ENCODE measurements around the gene NAV2.
"Not testable (repeated sequence)": the region's sequence is repeated elsewhere in the genome, so short reads cannot be mapped to it uniquely, and the experiment has no call there.

The NAV2 gene

GRCh38 chr11:19992998-19993397 is 280.4 kb downstream of the NAV2 start:
- DNase-seq (ENCODE audit: low spot score), result no peak
- FAIRE-seq, result no peak

DNA sequence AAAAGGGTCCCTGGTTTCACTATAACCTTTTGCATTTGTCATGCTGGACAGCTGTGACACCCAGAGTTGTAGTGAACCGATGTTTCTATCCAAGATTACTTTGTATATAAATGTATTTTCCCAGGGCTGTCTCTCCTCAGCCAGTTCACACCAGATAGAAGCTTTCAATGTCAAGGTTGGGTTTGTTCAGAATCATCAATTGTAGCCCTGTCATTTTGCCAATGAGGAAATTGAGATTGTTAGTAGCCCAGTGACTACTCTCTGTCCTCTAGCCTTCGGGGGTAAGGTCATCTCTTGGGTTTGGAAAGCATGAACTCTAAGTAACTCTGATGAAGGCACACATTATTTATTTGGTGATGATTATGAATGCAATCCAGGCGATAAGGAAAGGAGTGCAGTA is 282.0 kb downstream of the NAV2 start:
- FAIRE-seq (no peak), DNase-seq (ENCODE audit: low spot score) (no peak)

- DNase-seq (ENCODE audit: low spot score) (peak; percentile 9), FAIRE-seq (no peak)
These were observed 282.5 kb downstream of the NAV2 start for GRCh38 chr11:19995145-19995544.

GRCh38 chr11:19996571-19996970 is 283.9 kb downstream of the NAV2 start:
- FAIRE-seq (no peak), DNase-seq (ENCODE audit: low spot score) (no peak)

DNA sequence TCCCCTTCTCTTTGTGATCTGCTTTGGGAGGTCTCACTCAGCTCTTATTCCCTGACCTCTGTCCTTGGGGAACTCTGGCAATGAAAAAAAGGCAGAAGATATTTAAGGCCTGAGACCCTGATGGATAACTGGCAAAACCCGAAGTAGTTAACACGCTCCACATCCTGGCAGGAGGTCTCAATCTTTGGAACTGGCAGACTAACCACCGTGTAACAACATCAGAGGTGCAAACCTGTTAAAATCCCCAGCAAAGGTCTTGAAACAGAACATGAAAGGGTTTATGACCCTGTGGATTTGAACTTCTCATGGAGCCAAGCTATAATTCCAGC is 287.3 kb downstream of the NAV2 start:
- DNase-seq (ENCODE audit: low spot score) (no peak), FAIRE-seq (no peak)

DNA sequence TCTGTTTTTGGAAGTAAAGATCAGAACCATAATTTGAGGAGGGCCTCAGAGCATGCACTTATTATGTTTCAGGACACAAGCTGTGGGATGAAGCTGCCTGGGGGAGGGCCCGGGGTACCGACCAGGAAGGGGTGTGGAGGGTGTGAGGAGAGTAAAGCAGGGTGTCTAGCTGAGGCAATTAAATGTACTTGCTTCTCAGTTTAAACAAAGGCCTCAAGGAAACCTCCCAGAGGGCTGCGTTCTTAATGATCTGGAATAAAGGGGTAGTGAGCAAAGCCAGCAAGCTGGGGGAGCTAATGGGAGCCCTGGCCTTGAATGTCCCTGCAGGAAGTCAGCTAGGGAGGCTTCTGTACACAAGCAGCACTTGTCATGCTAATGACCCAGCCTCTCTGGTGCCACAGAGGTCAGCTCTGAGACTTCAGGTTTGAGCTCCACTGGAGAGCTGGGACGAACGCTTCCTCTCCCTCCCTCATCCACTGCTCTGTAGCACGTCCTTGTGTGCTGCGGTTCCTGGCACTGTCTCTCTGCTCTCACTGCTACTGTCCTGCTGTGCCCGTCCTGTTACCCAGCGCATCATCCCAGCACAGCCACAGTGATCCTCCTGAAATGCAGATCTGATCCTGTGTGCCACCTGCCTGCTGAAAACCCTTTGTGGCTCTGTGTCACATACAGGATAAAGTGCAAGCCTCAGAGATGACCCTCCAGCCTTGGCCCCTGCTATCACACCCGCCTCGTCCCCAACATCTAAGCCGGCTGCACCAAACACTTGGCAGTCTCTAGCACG is 287.9 kb downstream of the NAV2 start:
- no peak for FAIRE-seq
- no peak for DNase-seq (ENCODE audit: low spot score)

DNA sequence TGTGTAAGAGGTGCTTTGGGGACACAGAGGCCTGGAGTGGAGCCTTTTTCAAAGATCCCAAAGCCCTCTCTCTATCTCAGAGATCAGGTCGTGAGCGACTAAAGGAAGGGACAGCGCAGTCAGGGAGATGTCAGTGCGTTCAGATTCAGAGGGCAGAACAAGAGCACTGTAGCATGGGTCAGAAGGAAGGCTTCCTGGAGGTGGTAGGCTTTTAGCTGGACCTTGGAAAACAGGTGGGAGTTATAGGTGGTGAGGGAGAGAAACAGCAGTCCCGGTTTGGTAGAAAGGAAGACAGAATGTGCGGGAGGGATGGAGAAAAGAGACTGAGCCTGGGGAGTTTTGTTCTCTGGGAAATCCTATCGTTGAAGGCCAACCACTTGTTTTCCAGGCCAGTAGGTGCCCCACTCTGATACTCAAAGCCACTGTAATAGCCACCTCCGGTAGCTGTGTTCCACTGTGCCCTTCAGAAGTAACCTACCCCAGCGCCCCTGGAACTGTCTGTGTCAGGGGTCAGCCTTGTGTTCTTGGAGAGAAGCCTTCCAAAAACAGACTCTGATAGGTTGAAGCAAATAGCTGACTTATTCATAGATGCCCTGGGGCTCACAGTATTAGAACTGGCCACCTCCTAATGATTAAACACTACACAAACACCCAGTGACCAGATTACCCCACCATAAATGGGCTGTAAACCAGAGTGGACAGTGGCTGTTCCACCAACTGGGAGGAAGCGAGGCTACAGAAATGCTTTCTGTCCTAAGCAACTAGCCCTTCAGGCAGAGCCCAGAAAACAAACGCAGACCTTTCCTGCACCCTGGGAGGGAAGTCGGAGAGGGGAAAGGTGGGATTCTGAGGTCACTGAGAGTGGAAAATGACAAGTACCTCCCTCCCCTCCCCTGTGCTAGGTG is 289.9 kb downstream of the NAV2 start:
- FAIRE-seq (no peak), DNase-seq (ENCODE audit: low spot score) (no peak)

DNA sequence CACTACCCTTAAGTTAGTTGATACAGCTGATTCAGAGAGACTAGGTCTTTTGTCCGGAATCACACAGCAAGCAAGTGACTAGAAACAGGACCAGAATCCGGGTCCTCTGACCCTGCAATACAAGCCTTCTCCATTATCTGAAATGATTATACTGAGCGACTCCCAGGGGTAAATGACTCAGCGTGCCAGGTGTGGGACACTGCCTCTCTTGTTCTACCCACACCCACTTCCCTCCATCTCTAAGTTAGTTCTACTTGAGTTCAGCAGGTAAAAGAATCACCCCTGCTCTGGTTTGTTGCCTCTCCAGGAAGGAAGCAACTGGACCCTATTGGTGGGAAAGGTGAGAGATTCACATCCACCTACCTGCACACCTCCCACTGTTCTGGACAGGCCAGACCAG is 290.7 kb downstream of the NAV2 start:
- DNase-seq (ENCODE audit: low spot score) (no peak), FAIRE-seq (no peak)

- DNase-seq (ENCODE audit: low spot score), result no peak
- FAIRE-seq, result no peak
These were observed 292.2 kb downstream of the NAV2 start for GRCh38 chr11:20004866-20005265.

- FAIRE-seq (no peak), DNase-seq (ENCODE audit: low spot score) (no peak)
These were observed 293.1 kb downstream of the NAV2 start for GRCh38 chr11:20005747-20006146.

DNA sequence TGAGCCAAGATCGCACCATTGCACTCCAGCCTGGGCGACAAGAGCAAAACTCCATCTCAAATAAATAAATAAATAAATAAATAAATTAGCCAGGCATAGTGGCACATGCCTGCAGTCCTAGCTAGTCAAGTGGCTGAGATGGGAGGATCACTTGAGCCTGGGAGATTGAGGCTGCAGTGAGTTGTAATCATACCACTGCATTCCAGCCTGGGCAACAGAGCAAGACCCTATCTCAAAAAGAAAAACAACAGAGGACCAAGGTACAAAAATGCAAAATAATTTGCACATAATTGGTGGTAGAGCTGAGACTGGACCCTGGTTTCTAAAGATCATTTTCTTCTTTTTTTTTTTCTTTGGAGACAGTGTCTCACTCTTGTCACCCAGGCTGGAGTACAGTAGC is 294.0 kb downstream of the NAV2 start:
- not testable (repeated sequence) for DNase-seq (ENCODE audit: low spot score); FAIRE-seq

GRCh38 chr11:20007386-20007785 is 294.7 kb downstream of the NAV2 start:
- no peak for DNase-seq (ENCODE audit: low spot score)
- FAIRE-seq, result no peak

DNA sequence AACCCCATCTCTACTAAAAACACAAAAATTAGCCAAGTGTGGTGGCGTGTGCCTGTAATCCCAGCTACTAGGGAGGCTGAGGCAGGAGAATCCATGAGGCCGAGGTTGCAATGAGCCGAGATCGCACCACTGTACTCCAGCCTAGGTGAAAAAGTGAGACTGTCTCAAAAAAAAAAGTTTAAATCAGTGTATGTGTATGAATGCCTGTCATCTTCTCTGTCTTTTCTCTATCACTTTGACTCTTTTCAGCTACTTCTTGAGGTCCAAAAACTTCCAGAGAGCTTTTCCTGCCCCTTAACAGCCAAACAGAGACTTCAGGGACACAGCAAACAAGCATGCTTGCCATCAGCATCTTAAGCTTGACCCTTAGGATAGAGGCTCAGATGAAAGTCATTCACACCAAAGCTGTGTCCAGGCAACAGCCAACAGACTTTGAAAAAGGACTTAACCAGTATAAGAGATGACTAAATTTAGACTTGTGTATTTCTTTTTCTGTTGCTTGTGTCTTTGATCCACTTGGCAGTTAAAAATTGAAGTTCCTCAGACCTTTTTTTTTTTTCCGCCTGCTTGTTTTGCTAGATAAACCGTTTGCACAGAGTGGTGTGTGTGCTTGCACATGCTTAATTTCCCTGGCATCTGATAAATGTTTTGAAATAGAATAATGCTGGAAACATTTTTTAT is 295.7 kb downstream of the NAV2 start:
- FAIRE-seq, result no peak
- no peak for DNase-seq (ENCODE audit: low spot score)

DNA sequence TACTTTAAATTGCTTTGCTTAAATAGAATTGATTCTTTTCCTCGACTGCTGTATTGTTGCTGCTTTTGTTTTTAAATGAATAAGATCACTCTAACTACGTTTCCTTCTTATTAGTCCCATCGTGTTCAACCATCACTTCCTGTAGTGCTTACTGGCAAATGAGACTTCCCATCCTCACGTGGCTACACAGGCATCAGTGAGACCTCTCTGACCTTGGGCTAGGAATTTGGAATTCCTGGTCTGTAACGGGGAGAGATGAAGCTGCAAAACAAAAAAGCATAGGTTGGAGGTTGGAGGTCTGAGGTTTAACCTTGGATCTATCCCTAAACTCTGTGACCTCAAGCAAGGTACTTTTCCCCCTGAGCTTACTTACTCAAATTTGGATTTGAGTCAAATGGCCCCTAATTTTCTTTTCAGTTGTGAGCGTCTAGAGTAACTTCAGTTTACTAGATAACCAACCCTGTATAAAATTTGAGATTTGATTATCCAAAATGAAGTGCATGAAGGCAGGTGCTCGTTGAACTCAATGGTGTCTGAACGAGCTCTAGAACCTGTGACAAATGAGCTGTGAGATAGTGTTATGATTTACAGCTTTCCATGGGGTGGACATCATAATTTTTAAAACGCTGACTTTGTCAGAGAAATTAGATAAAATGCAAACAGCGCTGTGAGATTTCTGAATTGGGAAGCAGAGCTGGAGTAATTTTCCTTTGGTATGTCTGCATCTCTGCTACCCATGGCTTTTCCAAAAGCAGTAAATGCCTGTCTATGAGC is 296.4 kb downstream of the NAV2 start:
- DNase-seq (ENCODE audit: low spot score) (no peak), FAIRE-seq (no peak)

- DNase-seq (ENCODE audit: low spot score), result no peak
- no peak for FAIRE-seq
These were observed 297.7 kb downstream of the NAV2 start for GRCh38 chr11:20010156-20010850.

- FAIRE-seq, result no peak
- DNase-seq (ENCODE audit: low spot score), result no peak
These were observed 298.2 kb downstream of the NAV2 start for GRCh38 chr11:20010851-20011225.

- FAIRE-seq (no peak), DNase-seq (ENCODE audit: low spot score) (no peak)
These were observed 298.8 kb downstream of the NAV2 start for GRCh38 chr11:20011307-20011951.

GRCh38 chr11:20013346-20014066 is 300.9 kb downstream of the NAV2 start:
- DNase-seq (ENCODE audit: low spot score) (no peak), FAIRE-seq (peak; percentile 63)

DNA sequence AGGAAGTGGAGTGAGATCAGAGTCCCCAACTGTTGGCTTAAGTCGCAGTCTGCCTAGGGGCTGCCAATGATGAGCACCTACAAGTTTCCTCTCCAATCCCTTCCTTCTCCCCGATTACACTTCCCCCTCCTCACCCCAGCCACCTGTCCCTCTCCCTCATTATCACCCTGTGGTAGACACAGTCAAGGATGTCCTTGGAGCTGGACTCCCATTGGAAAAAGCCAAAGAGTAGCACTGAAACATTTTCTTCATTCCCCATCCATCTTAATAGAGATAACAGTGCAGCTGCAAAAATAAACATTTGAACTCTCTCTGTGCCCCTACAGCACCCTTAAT is 301.4 kb downstream of the NAV2 start:
- no peak for FAIRE-seq
- no peak for DNase-seq (ENCODE audit: low spot score)

DNA sequence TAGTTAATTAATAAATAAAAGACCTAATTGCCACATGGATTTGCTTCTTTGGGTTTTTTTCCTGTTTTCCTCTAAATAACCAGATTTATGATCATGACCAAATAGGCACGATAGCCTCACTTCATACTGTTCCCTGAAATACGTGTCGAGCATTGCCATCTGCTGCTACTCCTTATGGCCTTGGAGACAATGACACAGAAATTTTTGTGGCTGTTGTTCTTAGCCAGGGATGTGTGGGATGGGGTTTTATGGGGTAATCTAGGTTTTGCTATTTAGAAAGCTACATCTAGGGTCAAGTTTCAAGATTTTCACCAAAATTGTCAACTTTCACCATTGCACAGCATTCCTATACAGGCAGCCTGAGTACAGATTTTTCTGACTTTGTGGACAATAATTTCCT is 302.5 kb downstream of the NAV2 start:
- DNase-seq (ENCODE audit: low spot score) (no peak), FAIRE-seq (no peak)
